Subcutaneous adipose tissue (tissue), 4 donors: ENCODE data around the gene TDRD10. TPM values are rescaled to one million over a fixed set of nuclear protein-coding genes. Genes with fewer than 3 reads are reported as not detected.

Source experiments
- total RNA-seq, 4 donors: library from RNA; depleted of rRNA; stranded (reverse); fragments of >200 nt; gene quantifications; one replicate each; pipeline ENCODE4 v1.1.0, GENCODE V29; 2016
- TF ChIP-seq, protein P1 (sequence below): fragments of 450-650 bp; IDR thresholded peaks from one replicate; pipeline ENCODE4 v1.5.1; 2016; ENCODE audit warnings: low read depth, mild to moderate bottlenecking, control low read depth, antibody characterized with exemption, moderate library complexity

TDRD10 gene
- total RNA-seq, 4 donors from 2014 or later = 3.7 to 9.0 (median 7.0) TPM

DNA sequence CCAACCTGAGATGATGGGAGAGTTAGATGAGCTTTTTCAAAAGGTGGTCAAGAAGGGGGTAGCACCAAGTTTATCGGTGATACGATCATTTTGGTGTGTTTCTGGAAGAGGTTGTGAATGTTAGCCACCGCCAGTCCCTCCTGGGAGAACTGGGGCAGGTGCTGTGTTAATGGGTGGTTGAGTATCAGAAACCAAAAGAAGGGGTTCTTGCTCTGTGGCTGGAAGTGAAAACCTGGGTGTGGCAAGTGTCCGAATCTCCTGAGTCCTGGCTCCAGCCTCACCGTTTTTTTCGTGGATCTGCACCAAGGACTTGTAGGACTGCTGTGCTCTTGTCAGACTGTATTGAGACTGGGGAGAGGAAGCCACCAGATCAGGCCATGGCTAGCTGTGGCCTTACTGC is 48.6 kb downstream of the TDRD10 start:
- TF ChIP-seq, protein P1, sequence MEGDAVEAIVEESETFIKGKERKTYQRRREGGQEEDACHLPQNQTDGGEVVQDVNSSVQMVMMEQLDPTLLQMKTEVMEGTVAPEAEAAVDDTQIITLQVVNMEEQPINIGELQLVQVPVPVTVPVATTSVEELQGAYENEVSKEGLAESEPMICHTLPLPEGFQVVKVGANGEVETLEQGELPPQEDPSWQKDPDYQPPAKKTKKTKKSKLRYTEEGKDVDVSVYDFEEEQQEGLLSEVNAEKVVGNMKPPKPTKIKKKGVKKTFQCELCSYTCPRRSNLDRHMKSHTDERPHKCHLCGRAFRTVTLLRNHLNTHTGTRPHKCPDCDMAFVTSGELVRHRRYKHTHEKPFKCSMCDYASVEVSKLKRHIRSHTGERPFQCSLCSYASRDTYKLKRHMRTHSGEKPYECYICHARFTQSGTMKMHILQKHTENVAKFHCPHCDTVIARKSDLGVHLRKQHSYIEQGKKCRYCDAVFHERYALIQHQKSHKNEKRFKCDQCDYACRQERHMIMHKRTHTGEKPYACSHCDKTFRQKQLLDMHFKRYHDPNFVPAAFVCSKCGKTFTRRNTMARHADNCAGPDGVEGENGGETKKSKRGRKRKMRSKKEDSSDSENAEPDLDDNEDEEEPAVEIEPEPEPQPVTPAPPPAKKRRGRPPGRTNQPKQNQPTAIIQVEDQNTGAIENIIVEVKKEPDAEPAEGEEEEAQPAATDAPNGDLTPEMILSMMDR = no peak

DNA sequence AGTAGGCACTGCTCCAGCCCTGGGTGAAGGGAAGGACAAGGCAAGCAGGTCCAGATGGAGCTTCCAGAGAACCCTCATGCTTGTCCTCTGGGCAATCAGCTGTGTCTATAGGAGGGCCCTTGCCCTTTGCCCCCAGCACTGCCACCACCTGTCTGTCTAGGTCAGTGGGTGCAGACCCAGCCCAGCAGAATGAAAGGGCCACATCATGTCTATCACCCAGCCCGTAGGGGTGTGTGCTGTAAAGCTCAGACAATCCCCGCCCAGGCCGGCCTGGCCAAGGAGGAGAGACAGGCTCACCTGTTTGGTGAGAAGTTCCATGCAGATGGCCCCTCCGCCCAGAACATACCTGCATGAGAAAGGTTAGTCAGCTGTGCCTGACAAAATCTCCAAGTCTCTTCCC is 49.5 kb downstream of the TDRD10 start:
- TF ChIP-seq, protein P1 = no peak

DNA sequence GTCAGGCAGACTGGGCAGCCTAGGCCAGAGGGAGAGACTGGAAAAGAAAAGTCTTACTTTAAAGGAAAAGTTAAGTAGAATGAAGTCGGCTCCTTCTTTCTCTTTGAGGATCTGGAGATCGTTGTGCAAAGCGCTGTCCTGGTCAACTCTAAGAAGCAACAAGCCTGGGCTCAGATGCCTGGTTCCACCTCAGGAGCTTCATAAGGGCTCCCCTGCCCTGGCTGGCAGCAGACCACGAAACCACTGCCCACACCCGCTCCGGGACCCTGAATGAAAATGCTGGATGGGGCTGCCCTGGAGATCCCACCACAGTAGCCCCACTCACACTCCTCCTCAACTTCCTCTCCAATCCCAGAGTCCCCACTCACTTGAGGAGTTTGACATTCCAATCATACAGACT is 50.0 kb downstream of the TDRD10 start:
- TF ChIP-seq, protein P1 = no peak

DNA sequence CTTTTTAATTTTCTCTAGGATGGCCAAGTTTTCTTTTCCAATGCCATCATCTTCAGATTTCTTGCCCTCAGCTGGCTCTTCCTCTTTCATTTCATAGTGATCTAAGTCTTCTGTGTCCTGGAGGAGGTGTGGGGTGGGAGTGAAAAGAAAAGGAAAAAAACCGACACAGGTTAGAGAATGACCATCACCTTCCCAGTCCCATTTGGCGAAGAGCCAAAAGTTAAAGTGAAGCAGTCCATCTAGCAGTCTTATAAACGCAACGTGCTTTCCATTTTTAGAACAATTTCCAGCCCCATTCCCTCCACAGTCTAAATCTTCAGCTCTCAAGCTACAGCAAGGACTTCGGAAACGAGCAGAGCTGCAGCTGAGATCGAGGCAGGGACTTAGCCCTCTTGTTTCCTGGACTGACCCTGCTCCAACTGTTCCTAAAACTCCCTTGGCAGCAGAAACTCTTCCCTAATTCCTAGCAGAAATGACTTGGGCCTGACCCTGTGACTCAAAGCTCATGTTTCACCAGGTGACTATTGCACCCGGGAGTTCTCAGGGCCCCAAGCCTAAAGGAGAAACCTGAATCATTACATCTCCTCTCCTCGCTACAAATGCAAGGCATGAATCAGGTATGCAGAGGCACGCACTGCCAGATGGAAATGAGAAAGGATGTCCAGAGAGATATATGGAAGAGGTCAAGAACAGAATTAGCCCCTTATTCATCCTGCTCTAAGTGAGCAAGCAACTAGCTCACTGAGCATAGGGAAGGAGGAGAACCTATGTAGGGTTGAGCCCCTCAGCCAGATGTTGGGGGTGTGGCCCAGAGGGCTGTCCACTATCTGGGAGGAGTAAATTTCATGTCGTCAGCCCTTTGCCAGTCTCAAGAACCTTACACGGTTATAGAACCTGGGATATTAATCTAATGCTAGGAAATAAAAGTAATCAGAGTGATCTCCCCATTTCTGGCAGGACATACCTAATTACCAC is 51.3 kb downstream of the TDRD10 start:
- TF ChIP-seq, protein P1 = no peak

DNA sequence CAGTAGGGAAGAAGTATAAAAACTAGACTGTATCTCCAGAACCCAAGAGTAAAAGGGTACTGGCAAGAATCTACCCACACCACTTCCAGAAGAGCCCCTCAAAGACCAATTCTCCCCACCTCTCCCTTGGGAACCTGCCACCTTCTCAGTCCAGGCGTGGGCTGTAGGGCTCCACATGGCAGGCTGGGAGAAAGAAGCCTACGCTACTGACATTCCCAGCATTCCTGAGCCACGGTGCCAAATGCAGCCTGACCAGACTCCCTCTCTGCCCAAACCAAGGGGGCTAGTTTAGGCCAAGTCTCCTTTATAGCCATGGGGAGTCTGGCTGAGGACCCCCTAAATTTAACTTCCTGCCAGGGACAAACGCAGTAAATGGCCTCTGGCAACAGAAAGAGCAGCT is 54.4 kb downstream of the TDRD10 start:
- TF ChIP-seq, protein P1 = no peak

DNA sequence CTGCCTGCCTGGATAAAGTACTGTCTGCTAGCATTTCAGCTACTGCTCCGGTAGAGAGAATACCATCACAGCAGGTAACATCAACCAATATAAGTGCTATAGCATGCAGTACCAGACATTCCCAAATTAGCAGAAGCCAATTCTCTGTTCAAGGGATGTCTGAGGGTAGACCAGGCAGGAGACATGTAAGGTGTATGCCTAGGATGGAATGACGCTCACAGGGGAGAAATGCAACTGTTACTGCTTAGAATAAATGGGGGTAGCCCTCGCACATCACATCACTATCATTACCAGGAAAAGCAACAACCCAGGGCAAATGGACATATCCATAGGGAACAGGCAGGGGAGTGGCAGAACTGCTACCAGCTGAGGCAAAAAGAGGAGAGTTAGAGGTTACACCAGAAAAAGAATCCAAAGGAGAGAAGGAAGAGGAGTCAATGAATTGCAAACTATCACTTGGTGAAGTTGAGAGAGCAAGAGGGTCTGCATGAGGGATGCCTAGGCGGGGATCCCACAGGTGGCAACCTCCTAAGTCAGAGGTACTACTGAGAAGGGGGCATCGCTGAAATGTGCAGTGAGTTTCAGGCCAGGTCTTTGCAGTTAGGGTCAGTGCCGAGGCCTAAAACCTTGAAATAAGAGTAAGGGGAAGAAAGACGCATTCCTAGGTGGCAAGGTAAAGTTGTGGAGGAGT is 55.4 kb downstream of the TDRD10 start:
- TF ChIP-seq, protein P1 = no peak
